ENCODE data around the gene POLK. TPM values are rescaled to one million over a fixed set of nuclear protein-coding genes. Genes with fewer than 3 reads are reported as not detected.

Gene POLK
- total and polyA plus RNA-seq, 4 donors = 3.7 to 20.6 (median 9.8) TPM

- no peak for TF ChIP-seq GABPA (IDR thresholded peaks at IDR 0.05 in 1 of 2, conservative IDR thresholded peaks at IDR 0.05 in 1 of 2)
- no peak for TF ChIP-seq RAD21 (IDR thresholded peaks at IDR 0.05)
- TF ChIP-seq FOXA2 (IDR thresholded peaks at IDR 0.05) = no peak
- no peak overlapping the region for H3K4me3 ChIP-seq (ENCODE audit: low read depth in 1 of 3, low read length in 3 of 3)
- H3K9me3 ChIP-seq (ENCODE audit: control insufficient read depth in 4 of 4, low read length in 3 of 4) = no peaks in the 10 kb centered on the region
- H3K27ac ChIP-seq (ENCODE audit: low read depth in 1 of 2, low read length in 2 of 2) = no peak overlapping the region
- no peak for DNase-seq (ENCODE audit: low spot score)
- no peaks in the 10 kb centered on the region for H3K36me3 ChIP-seq (ENCODE audit: control insufficient read depth in 4 of 4, insufficient read depth in 3 of 4, low read depth in 1 of 4, low read length in 3 of 4)
- H3K4me1 ChIP-seq (ENCODE audit: control insufficient read depth in 4 of 4, insufficient read depth in 4 of 4, low read length in 3 of 4) = peaks cover 0 to 9% (median 0%) of the 10 kb centered on the region in 4 donors
- no peak overlapping the region for H3K9ac ChIP-seq (ENCODE audit: low read depth in 1 of 2, low read length in 2 of 2)
- no peaks in the 10 kb centered on the region for H3K27me3 ChIP-seq (ENCODE audit: control insufficient read depth in 4 of 4, insufficient read depth in 4 of 4, low read length in 3 of 4)
- 72% methylated on average over 4 of the region's 4 CpGs for WGBS
Observed at GRCh38 chr5:75475364-75475763, 36.3 kb upstream of the POLK start.

- 97% methylated on average over 4 of the region's 4 CpGs for WGBS
- H3K9ac ChIP-seq (ENCODE audit: low read depth in 1 of 2, low read length in 2 of 2) = no peak overlapping the region
- TF ChIP-seq RAD21 (IDR thresholded peaks at IDR 0.05) (no peak), CTCF (IDR thresholded peaks at IDR 0.05; ENCODE audit: low read depth, low read length, missing input control) (no peak), NR2F2 (IDR thresholded peaks at IDR 0.05) (no peak), EGR1 (IDR thresholded peaks at IDR 0.05; ENCODE audit: low read depth in 2 of 2) (no peak), JUND (IDR thresholded peaks at IDR 0.05) (no peak), FOXA1 (IDR thresholded peaks at IDR 0.05) (no peak), ZBTB33 (IDR thresholded peaks at IDR 0.05) (no peak), ATF3 (IDR thresholded peaks at IDR 0.05) (no peak), SP1 (IDR thresholded peaks at IDR 0.05) (no peak), TAF1 (conservative IDR thresholded peaks at IDR 0.05) (no peak), RXRA (IDR thresholded peaks at IDR 0.05) (no peak), HNF4G (IDR thresholded peaks at IDR 0.05) (no peak)
- H3K4me3 ChIP-seq (ENCODE audit: low read depth in 1 of 3, low read length in 3 of 3) = no peak overlapping the region
- no peaks in the 10 kb centered on the region for H3K27me3 ChIP-seq (ENCODE audit: control insufficient read depth in 4 of 4, insufficient read depth in 4 of 4, low read length in 3 of 4)
- no peak for DNase-seq (ENCODE audit: low spot score)
- H3K9me3 ChIP-seq (ENCODE audit: control insufficient read depth in 4 of 4, low read length in 3 of 4) = no peaks in the 10 kb centered on the region
- no peaks in the 10 kb centered on the region for H3K36me3 ChIP-seq (ENCODE audit: control insufficient read depth in 4 of 4, insufficient read depth in 3 of 4, low read depth in 1 of 4, low read length in 3 of 4)
- no peak overlapping the region for H3K27ac ChIP-seq (ENCODE audit: low read depth in 1 of 2, low read length in 2 of 2)
- no peaks in the 10 kb centered on the region for H3K4me1 ChIP-seq (ENCODE audit: control insufficient read depth in 4 of 4, insufficient read depth in 4 of 4, low read length in 3 of 4)
Observed at GRCh38 chr5:75481024-75481423, 30.7 kb upstream of the POLK start.

GRCh38 chr5:75482482-75482881, 29.2 kb upstream of the POLK start:
- H3K9ac ChIP-seq (ENCODE audit: low read depth in 1 of 2, low read length in 2 of 2) = no peak overlapping the region
- no peak overlapping the region for H3K4me3 ChIP-seq (ENCODE audit: low read depth in 1 of 3, low read length in 3 of 3)
- no peaks in the 10 kb centered on the region for H3K27me3 ChIP-seq (ENCODE audit: control insufficient read depth in 4 of 4, insufficient read depth in 4 of 4, low read length in 3 of 4)
- DNase-seq (ENCODE audit: low spot score) = no peak
- no peaks in the 10 kb centered on the region for H3K4me1 ChIP-seq (ENCODE audit: control insufficient read depth in 4 of 4, insufficient read depth in 4 of 4, low read length in 3 of 4)
- H3K27ac ChIP-seq (ENCODE audit: low read depth in 1 of 2, low read length in 2 of 2) = no peak overlapping the region
- no peaks in the 10 kb centered on the region for H3K36me3 ChIP-seq (ENCODE audit: control insufficient read depth in 4 of 4, insufficient read depth in 3 of 4, low read depth in 1 of 4, low read length in 3 of 4)
- H3K9me3 ChIP-seq (ENCODE audit: control insufficient read depth in 4 of 4, low read length in 3 of 4) = no peaks in the 10 kb centered on the region
- 39% methylated on average over 3 of the region's 3 CpGs for WGBS
- TF ChIP-seq GABPA (IDR thresholded peaks at IDR 0.05 in 1 of 2, conservative IDR thresholded peaks at IDR 0.05 in 1 of 2) (no peak), RAD21 (IDR thresholded peaks at IDR 0.05) (peak in 1 of 2 donors; percentile 72), ATF3 (IDR thresholded peaks at IDR 0.05) (no peak), NR2F2 (IDR thresholded peaks at IDR 0.05) (no peak), HNF4A (conservative IDR thresholded peaks at IDR 0.05) (peak in 1 of 2 donors; percentile 26), FOXA2 (IDR thresholded peaks at IDR 0.05) (peak; percentile 52), SP1 (IDR thresholded peaks at IDR 0.05) (no peak), TAF1 (conservative IDR thresholded peaks at IDR 0.05) (no peak), ZBTB33 (IDR thresholded peaks at IDR 0.05) (no peak), EGR1 (IDR thresholded peaks at IDR 0.05; ENCODE audit: low read depth in 2 of 2) (no peak), CTCF (IDR thresholded peaks at IDR 0.05; ENCODE audit: low read depth, low read length, missing input control) (no peak), HNF4G (IDR thresholded peaks at IDR 0.05) (no peak), RXRA (IDR thresholded peaks at IDR 0.05) (peak in 1 of 2 donors; percentile 82), MAX (IDR thresholded peaks at IDR 0.05) (no peak), JUND (IDR thresholded peaks at IDR 0.05) (no peak), FOXA1 (IDR thresholded peaks at IDR 0.05) (no peak)
